ENCODE results near the gene ZNF469.

GRCh38 chr16:88429387-88430184, 46.8 kb downstream of the ZNF469 start:
- TF ChIP-seq, protein P1, sequence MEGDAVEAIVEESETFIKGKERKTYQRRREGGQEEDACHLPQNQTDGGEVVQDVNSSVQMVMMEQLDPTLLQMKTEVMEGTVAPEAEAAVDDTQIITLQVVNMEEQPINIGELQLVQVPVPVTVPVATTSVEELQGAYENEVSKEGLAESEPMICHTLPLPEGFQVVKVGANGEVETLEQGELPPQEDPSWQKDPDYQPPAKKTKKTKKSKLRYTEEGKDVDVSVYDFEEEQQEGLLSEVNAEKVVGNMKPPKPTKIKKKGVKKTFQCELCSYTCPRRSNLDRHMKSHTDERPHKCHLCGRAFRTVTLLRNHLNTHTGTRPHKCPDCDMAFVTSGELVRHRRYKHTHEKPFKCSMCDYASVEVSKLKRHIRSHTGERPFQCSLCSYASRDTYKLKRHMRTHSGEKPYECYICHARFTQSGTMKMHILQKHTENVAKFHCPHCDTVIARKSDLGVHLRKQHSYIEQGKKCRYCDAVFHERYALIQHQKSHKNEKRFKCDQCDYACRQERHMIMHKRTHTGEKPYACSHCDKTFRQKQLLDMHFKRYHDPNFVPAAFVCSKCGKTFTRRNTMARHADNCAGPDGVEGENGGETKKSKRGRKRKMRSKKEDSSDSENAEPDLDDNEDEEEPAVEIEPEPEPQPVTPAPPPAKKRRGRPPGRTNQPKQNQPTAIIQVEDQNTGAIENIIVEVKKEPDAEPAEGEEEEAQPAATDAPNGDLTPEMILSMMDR (conservative IDR thresholded peaks at IDR 0.05; ENCODE audit: low read depth, low read length), result no peak
- TF ChIP-seq EZH2 (IDR thresholded peaks at IDR 0.05; ENCODE audit: borderline replicate concordance, low read depth, low read length, poor library complexity, severe bottlenecking), result no peak

Measured in A673 (cell line).